Kidney glomerular epithelial cell (primary cell): Measurements from ENCODE around the gene RCAN2.

Source experiments
- DNase-seq: peaks from one replicate; lab custom pipeline; 2025; lab: John Stamatoyannopoulos, UW

The RCAN2 gene

DNA sequence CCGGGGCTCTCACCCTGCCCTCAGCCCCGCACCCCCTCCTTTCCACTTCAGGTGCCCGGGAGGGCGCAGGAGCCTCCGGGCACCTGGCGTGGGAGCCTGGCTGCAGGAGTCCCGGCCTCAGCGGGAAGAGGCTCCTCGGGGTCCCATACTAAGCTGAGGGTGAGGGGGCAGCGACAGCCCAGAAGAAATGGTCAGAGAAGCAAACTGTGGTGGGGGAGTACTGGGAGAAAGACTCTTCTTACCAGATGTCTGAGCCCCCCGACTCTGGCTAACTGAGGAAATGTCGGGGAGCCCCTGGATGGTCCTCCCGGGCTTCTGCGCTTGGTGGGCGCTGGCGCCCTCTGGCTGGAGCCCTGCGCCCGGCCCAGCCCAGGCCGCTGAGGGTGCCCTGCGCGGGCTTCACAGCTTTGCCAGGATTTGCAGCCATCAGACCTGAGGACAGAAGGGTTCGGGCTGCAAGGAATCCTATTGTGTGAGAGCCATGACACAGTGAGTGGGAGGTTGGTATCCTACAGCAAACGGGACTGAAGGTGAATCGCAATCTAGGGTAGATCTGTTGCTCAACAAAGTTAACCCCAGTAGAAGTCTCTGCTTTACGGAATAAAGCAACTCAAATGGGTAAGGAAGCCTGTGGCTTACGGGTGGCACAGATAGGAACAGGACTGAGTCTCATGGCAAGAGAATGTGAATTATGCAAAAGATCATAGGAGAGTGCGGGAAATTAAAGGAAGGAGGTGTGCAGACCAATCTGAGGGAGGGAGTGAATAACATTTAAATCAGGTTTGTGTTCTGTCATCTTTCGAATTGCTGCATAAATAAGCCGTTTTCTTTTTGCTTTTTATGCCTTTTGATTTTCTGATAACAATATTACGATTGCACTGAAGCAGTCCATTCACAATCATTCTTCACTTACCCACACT, 639 bp upstream of the RCAN2 start:
- DNase-seq = peak; percentile 65

DNA sequence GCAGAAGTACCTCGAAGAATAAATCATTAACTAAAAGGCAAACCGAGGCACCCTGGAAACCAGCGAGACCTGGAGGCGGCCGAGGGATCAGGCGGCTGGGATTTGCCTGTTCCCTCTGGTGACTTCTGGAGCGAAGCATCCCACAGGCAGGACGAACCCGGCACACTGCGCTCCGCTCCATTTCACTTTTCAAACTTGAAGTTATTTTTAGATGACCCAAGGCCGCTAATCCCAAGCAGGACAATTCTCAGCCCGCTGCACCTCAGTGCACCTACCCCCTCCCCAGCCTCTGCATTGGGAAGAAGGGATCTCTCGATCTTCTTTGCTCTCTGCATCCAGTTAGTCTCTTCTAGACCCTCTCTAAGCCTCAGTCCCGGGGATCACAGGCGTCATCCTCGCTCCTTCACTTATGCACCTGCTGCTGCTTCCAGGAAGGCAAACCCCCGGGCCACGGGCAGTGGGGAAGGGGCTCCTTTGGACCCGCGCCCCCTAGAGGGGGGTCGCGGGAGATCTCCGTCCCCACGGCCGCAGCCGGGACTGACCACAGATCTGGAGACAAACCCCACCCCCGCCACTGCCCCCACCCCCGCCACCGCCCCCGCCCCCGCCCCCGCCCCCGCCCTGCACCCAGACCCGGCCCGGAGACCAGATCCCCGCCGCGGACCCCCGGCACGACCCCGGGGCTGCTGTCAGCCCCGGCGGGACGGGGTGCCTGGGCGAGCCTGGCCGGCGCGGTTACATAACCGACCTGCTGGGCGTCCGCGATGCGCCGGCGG, 636 bp downstream of the RCAN2 start:
- DNase-seq = peak; percentile 45

DNA sequence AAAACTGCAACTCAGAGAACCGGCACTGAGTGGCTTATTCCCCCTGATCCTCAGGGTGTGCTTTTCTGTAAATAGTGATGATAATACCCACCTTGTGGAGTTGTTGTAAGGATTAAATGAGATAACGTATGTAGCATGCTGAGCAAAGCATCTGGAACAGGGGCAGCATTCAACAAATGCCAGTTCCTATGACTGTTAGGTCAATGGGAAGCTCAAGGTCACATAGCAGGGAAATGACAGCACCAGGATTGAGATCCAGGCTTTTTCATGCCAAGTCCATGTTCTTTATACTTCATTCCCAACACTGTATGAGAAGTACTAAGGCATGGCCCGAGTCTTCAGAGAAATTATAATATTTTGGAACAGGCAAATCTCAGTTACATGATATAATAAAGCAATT, 5.1 kb downstream of the RCAN2 start:
- no peak for DNase-seq

DNA sequence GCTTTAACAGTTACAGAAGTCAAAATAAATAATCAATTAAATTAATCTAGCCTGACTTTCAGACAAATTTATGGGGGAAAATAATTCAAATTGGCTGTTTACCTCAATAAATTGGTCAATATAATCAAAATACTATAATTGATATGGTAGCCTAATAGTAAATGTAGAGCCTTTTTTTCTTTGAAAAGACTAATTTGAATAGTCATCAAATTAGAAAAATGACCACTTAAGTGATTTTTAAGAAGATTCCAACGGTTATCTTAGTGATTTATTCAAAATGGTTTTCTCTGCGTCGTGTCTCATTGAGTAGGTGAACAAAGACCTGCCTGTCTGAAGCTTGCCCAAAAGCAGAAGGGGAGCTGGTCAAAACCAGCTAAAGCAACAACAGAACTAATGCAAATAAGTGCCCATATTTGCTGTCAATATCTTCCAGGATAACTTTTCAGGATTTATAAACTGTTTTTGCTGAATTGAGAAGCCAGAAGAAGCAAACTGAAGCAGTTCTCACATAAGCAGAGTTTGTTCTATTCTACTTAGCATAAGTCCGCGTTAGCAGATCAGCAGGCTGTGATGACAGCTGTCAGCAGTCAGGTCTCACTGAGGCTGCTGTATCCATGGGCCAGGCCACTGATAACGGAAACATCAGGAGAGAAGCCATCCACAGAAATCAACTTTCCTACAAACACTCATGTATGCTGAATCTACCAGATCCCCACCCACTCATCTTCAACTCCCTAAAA, 7.0 kb downstream of the RCAN2 start:
- no peak for DNase-seq

DNA sequence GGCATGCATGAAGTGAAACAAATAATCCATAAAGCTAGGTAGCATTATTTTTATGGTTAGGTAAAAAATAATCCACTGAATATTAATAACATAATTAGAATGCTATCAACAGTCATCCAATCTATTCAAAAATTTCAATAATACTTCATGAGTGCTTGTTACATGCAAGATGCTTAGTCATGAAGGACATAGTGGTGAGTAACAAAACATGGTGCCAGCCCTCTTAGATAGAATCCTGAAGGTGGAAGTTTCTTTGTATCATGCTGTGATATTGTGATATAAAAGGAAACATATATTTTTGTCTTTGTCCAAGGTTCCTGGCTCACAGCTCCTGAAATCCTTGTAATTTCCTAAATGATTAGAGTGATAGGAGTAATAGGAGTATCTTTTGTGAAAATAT, 14.9 kb downstream of the RCAN2 start:
- DNase-seq = no peak

DNA sequence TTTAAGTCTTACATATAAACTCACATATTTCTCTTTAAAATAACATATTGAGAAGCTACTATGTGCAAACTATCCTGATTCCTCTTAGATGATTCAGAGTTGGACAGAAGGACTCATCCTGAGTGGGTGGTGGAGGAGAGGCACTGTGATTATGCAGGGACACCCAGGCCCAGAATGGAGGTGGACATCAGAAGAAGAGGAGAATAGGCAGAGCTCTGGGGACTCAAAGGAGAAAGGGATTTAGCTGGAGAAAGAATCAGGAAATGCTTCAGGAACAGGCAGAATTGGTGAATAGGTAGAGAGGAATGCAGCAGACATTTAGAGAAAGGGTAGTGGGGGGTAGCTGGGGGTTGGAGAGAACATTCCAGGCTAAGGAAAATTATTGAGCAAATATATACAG, 17.4 kb downstream of the RCAN2 start:
- DNase-seq = peak; percentile 7

DNA sequence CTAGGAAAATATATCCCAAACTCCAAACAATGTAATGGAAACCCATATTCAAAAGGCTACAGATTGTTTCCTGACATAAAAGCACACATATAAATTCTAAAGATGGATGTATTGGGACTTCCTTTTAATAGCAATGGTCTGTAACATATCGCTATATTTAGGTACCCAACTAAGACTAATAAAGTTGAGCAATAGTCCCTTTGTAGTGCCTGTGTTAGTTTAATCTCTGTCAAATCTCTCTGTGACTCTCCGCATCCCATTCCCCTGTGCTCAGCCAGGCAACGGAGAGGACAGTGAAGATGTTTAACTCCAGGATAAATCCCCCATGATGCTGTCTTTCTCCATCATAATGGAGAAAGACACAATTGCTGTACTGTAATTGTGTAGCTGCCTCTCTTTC, 19.0 kb downstream of the RCAN2 start:
- DNase-seq = no peak

DNA sequence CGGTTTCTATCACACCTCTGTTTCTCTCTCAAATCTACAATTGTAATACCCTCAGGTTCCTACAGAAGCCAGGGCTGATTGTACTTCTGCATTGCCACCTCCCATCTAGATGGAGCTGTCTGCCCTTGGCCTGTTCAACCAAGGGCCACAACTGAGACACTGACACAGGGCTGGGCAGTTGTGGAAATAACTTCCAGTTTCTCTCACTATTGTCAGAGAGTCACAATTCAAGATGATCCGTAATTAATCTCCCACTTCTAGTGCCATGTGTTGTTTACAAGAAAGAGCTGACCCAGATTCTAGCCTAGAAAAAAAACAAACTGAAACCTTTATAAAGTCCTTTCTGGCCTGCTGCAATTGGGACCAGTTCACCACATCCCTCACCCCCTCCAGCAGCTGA, 22.2 kb downstream of the RCAN2 start:
- no peak for DNase-seq

DNA sequence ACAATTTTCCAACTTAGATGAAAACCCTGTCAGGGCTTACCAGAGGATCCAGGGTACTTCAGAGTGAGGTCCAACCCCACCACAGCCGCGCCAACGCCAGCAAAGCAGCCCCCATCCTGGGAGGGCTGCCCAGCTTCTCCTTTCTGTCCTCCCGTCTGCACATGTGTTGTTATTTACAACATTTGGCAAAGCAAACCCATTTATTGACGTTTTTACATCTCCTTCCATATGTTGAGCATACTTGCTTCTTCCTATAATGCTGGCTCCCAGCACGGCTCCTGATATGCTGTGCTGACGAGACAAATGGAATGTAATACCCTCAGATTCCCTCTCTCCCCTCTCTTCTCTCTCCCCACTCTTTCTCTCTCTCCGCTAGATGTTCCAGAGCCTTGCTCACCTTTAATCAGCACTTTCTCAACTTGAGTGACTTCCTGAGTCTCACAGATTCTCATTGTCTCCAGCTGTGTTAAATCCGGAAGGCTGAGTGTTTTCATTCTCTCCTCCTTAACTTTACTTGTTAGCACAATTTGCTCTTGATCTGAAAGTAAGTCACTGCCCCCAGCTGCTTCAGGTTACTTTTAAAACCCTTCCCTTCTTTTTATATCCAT, 22.7 kb downstream of the RCAN2 start:
- DNase-seq = no peak

DNA sequence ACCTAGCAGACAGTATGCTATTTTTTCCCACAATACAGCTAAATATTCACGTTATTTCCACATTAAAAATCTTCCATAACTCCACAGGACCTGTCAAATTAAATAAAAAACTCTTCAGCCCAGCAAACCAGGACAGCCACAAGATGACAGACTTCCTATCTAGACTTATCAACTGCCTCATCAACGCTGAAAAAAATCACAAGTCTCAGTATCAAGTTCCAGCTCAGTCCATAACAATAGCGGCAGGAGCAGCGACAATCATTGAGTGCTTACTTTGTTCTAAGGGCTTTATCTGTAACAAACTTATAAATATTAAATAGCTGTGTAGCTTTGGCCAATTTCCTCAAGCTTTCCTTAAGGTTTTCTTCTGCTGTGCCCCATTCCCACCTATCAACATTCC, 24.7 kb downstream of the RCAN2 start:
- DNase-seq = no peak

DNA sequence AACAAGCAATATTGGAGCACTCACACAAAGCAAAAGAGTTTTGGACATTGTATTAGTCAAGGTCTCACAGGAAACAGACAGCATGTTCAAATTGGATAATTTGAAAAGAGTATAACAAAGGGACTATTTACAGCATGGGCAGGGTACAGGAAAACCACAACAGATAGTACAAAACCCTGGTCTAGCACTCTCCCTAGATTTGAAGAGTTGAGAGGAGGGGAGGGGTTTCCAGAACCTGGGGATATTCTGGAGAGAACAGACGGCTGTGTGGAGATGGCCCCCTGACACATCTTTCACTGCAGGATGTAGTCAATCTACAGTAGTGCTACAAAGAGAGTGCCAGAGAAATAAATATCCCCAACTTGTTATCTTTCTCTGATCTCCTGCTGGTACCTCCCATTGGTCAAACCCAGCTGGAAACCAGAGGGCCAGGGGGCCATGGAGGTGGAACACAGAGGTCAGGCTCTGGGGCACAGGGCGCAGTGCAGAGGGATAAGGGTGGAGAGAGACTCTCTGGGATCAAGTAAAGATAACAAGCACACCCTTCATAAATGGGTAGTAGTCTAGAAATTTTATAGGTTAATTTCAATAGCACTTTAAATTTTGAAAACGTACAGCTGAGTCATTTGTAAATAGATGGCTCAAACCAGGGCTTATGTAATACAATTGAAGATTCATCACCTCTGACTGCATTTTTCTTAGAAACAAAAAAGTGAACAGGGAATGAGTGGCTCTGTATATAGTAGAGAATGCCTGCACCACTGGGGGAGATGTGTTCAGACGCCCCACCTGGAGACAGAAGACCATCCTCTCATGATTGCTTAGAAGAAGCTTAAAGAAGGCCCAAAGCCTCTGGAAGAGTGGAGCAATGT, 25.7 kb downstream of the RCAN2 start:
- no peak for DNase-seq

DNA sequence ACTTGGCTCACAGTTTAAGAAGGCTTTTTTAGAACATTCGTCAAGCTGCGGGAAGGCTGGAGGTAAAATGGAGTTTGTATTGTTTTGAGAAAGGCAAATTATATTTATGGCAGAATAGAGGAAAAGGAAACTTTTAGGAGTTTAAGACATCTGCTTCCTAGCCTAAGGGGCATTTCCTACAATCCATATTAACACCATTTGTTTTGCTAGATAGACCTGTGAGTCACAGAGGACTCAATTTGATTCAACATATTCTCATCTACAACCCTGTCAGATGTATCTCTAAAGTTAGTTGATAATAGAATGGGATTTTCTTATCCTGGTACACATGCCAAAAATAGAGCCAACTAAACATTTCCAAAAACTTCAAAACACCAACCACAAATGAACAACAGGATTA, 35.0 kb downstream of the RCAN2 start:
- DNase-seq = no peak

DNA sequence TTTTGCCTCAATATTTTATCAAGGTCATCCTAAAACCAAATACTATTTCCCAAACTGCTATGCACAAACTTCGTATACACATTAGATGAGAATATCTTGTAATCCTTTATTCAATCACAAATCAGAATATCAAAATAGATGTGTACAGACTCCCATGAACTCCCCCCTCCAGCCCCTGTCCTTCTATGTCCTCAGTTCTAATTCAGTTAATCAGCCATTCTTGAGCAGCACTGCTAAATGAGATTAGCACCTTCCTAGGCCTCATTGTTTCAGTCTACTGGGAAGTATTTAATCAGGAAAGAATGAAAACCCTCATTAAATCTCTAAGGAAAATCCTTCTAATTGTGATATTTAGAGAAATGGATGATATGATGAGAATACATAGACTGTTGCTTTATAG, 36.6 kb downstream of the RCAN2 start:
- DNase-seq = no peak

DNA sequence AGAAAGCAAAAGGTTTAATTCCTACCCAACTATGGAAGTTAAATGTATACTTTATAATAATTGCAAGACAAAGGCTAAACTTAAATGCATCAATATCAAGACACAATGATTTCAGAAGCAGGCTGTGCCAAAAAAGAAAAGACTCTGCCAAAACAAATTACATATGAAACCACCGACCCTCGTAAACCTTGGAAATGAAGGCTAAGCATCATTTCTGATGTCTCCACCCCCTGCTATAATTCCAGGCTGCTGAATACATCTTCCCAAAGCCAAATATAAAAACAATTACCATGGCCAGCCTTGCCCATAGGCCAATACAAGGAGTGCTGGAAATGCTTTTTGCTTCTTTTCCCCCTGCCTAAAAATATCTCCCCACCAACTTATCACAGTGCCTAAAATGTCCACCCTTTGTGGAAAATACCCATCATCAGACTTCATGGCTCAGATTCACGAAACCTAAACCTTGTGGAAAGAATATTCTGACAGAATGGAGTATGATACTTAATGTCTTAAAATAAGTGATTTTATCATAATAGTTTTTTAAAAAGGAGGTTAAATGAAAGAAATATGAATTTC, 37.4 kb downstream of the RCAN2 start:
- no peak for DNase-seq

DNA sequence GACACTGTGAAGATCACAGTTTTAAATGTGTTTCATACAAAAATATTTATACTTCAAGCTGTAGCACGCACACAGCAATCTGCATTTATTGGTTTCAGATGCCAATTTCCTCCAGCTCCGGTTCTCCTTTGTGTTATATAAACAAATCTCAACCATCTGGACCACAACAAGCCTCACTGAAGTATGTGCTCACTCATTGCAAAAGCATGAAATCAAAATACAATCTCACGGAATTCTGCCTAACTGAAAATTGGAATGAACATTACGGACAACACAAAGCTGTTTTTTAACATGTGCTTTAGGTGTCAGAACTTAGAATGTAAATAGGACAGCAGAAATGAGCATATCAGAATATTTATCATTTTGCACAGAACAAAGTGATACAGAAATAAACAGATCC, 38.0 kb downstream of the RCAN2 start:
- no peak for DNase-seq

DNA sequence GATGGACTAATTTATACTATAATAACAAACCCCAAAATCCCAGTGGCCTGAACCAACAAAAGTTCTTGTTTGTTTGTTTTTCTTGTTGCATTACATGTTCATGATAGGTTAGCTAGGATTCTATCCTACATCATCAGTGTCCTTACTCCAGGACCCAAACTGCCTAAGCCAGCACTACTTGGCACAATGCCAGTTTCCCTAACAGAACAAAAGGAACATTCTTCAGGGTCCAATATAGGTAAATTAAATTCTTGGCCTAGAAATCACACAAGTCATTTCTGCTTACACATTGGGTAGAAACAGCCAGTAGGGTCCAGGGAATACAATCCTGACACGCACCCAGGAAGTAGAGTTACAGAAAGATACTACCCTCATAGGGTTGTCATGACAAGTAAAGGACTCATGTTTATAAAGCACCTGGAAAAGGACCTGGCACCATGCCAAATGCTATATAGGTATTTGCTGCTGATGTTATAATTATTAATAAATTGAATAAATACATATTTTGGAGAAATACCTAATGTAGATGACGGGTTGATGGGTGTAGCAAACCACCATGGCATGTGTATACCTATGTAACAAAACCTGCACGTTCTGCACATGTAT, 38.8 kb downstream of the RCAN2 start:
- DNase-seq = no peak

DNA sequence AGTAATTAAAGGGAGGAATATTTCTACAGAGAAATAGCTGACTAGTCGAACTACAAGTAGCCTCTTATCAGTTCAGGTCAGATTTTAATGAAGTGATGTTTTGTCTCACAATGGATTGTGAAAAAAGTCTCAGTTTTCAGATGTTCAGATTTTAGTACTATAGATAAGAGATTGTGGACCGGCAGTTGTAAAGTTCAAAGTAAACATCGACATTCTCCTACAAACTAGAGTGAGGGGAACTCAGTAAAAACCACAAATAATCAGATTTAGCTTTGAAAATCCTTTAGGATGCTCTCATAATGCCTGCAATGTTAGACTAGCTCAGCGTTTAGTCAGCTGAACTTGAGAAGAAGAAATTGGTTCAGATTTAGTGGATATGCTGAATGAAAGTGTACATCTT, 39.9 kb downstream of the RCAN2 start:
- no peak for DNase-seq

DNA sequence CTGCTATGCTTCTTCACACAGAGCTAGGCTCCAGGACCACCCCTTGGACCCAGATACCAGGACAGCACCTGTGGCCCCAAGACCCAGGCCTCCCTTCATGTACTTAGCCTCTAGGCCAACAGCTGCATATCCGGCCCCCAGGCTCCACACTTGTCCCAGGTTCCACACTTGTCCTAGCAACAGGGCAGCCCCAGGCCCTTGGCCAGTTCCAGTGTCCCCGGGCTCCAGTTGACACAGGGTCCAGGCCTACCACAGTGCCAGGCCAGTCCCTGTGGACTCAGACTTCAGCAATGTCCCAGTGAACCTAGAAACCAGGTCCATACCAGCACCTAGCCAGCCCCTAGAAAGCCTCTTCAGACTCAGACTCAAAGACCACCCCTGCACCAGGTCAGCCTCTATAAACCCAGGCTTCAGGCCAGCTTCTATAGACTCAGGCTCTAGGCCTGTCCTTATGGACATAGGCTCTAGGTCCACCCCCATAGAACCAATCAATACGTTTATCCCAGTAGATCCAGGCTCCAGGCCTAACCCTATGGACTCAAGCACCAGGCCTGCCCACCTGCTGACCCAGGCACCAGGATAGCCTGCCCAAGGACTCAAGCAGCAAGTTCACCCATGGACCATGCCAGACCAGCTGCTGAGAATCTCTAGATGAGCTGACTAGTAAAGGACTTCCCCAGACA, 46.3 kb downstream of the RCAN2 start:
- no peak for DNase-seq

DNA sequence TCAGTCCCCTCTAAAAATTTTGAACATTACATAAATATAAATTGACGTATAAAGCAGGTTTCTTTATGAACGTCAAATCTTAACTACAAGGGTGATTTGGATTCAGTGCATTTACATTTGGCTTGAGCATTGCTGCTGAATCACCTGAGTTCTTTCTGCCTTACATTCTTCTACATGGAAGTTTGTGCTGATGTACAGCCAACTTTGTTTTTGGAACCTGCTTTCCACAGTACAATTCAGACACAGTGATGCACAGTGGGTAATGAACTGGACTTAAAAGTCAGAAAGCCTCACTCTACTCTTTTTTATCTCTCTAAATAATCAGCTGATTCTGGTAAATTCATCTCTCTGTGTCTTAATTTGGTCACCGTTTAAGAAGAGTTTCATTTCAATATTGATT, 47.6 kb downstream of the RCAN2 start:
- no peak for DNase-seq

DNA sequence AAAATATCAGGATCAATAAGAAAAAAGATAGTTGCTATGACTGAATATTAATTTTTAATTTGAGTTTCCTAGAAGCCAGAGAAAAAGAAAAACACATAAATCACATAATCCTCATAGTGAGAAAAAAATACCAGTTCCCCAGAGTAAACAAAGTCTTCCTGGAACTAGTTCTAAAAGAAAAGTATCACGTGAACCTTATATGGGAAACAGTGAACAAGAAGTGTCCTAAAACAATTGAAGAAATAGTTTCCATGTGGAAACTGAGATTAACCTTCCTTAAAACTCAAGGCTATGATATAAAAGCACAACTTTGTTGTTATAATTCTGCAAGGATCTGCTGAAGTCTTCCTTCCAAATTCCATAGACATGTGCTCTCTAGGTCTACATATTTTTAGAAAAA, 50.6 kb downstream of the RCAN2 start:
- DNase-seq = no peak
